Stimulated activated CD4-positive, alpha-beta T cell treated with anti-CD3 and anti-CD28 coated beads, Interleukin-2, amount 100 ng/mL, for 4 hours (primary cell): ENCODE results near the gene POTEB.
"Not testable (repeated sequence)": the region's sequence is repeated elsewhere in the genome, so short reads cannot be mapped to it uniquely, and the experiment has no call there.

Experiments used
- DNase-seq: peaks from one replicate; pipeline ENCODE4 v3.0.0-alpha.2; 2020; ENCODE audit warnings: low read depth

The POTEB gene

GRCh38 chr15:21877635-21878034, at the start of gene POTEB:
TSS of gene POTEB (minus strand) at chr15:21877735. CDS start at chr15:21877246, 489 bp downstream.
- not testable (repeated sequence) for DNase-seq

DNA sequence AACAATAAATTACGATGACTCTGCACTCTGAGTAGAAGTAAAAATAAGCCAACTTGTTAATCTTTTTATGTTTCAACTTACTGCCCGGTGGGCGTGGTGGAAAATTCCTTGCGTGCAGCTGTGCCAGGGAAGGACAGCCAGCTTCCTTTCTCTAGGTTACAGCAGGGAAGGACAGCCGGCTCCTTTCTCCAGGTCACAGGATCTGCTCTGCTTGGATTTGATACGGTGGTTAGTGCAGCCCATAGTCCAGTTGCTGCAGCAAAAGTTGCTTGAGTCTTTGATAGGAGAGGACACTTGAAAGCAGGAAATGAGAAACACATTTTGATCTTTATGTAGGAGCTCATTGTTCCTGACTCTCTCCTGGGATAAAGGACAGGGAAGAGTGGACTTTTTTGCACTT, 13.4 kb upstream of the POTEB start:
- not testable (repeated sequence) for DNase-seq

DNA sequence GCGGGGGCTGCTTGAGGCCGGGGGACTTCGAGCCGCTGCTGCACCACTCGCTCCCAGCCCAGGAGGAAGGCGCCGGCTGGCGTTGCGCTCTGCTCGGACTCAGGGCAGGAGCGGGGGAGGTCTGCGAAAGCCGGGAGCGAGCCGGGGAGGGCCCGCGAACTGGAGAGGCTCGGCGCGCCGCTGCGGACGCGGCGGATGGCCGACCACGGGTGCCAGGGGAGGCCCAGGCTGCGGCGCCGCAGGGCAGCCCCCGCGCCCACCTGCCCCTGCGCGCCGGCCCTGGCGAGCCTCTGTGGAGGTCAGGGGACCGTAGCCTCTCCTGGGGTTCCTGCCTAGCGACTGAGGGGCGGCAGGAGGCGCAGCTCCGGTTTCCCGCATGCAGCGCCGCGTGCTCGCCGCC, 12.0 kb upstream of the POTEB start:
- DNase-seq: not testable (repeated sequence)

DNA sequence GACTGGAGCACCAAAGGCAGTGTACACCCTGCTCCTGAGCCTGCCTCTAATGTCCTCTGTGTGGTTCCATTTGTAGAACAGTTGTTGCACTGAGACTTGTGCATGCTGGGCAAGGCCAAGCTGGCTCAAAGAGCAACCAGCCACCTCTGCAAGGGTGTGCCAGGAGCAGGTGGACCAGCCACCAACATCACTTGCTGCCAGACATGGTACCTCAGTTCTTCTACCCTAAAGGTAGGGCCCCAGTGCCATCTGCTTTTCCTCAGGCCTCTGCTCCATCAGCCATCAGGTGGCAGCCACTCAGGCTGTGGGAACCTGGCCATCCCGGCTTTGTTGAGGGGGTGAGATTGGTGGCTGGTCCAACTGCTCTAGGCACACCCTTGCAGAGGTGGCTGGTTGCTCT, 38.7 kb downstream of the POTEB start:
- DNase-seq: not testable (repeated sequence)
